Posterior cingulate gyrus (tissue), 11 donors: Measurements from ENCODE around the gene CEP95.
"Not testable (repeated sequence)": the region's sequence is repeated elsewhere in the genome, so short reads cannot be mapped to it uniquely, and the experiment has no call there.

Experiments
- DNase-seq, 10 donors: peaks; one replicate each; pipeline versions ENCODE4 v3.0.0 to v3.0.0-alpha.2; 2020 to 2021; ENCODE audit warnings: mixed read lengths in 3 of 10
- intact Hi-C: fragments of 100-400 bp; cut with DNase I; formaldehyde crosslinking; loops from one replicate; pipeline ENCODE4 v1.15.1; 2023

The CEP95 gene

GRCh38 chr17:64564098-64564497, 57.3 kb downstream of the CEP95 start:
- no peak for DNase-seq
- intact Hi-C loops, result no loop called here

GRCh38 chr17:64565563-64565962, 58.8 kb downstream of the CEP95 start:
- intact Hi-C loops, result no loop called here
- no peak for DNase-seq

- intact Hi-C loops, result no loop called here
- DNase-seq, result no peak
Observed at GRCh38 chr17:64571746-64572145, 65.0 kb downstream of the CEP95 start.

- DNase-seq, result no peak
- intact Hi-C loops, result no loop called here
Observed at GRCh38 chr17:64572682-64573154, 65.9 kb downstream of the CEP95 start.

GRCh38 chr17:64573214-64573613, 66.4 kb downstream of the CEP95 start:
- intact Hi-C loops, result no loop called here

GRCh38 chr17:64574646-64575045, 67.9 kb downstream of the CEP95 start:
- no peak for DNase-seq
- intact Hi-C loops, result no loop called here

More at GRCh38 chr17:64573214-64573613, 66.4 kb downstream of the CEP95 start:
- DNase-seq, result no peak

GRCh38 chr17:64575431-64575830, 68.7 kb downstream of the CEP95 start:
- DNase-seq, result no peak
- intact Hi-C loops, result no loop called here

GRCh38 chr17:64577025-64577424, 70.2 kb downstream of the CEP95 start:
- DNase-seq, intact Hi-C loops: not testable (repeated sequence)

- no peak for DNase-seq
- intact Hi-C loops, result no loop called here
Observed at GRCh38 chr17:64579917-64580316, 73.1 kb downstream of the CEP95 start.

GRCh38 chr17:64580384-64581315, 73.9 kb downstream of the CEP95 start:
- DNase-seq, result no peak
- intact Hi-C loops, result no loop called here

- intact Hi-C loops, result no loop called here
- no peak for DNase-seq
Observed at GRCh38 chr17:64583038-64583437, 76.3 kb downstream of the CEP95 start.

GRCh38 chr17:64585146-64585545, 78.4 kb downstream of the CEP95 start:
- intact Hi-C loops, result no loop called here
- no peak for DNase-seq
